Chondrocyte (in vitro differentiated cells): Measurements from ENCODE around the gene DIP2C. TPM values are rescaled to one million over a fixed set of nuclear protein-coding genes. Genes with fewer than 3 reads are reported as not detected.

ENCODE experiments used
- DNase-seq: peaks from one replicate; pipeline ENCODE4 v3.0.0; 2021; ENCODE audit warnings: mixed read lengths, low spot score
- H3K27ac Mint-ChIP-seq: one replicate; pipeline ENCODE4 v1.8.0; 2021; ENCODE audit warnings: mild to moderate bottlenecking, moderate library complexity, mixed read lengths; ENCODE audit not compliant: unreplicated experiment
- H3K27me3 Mint-ChIP-seq: 2 replicates; pipeline ENCODE4 v1.8.0; 2021; ENCODE audit warnings: low read depth, mixed read lengths
- H3K36me3 Mint-ChIP-seq: 2 replicates; pipeline ENCODE4 v1.8.0; 2021; ENCODE audit warnings: low read depth, mixed read lengths
- H3K4me1 Mint-ChIP-seq: 2 replicates; pipeline ENCODE4 v1.8.0; 2021; ENCODE audit warnings: low read depth, mild to moderate bottlenecking, mixed read lengths
- H3K4me3 Mint-ChIP-seq: one replicate; pipeline ENCODE4 v1.8.0; 2021; ENCODE audit warnings: mild to moderate bottlenecking, moderate library complexity, mixed read lengths; ENCODE audit not compliant: unreplicated experiment
- H3K9me3 Mint-ChIP-seq: 2 replicates; pipeline ENCODE4 v1.8.0; 2021; ENCODE audit warnings: low read depth, mixed read lengths
- total RNA-seq: library from RNA; stranded (reverse); gene quantifications from 3 replicates; pipeline ENCODE4 v1.2.1, GENCODE V29; 2021
- TF ChIP-seq, protein P1 (sequence below): fragments of 200-600 bp; sonication (generic); IDR thresholded peaks from 2 replicates; pipeline ENCODE4 v1.5.0; 2021; ENCODE audit warnings: antibody characterized with exemption, mild to moderate bottlenecking, moderate library complexity

DIP2C gene
- total RNA-seq, 1 donor from 2014 or later = 47.9 TPM

DNA sequence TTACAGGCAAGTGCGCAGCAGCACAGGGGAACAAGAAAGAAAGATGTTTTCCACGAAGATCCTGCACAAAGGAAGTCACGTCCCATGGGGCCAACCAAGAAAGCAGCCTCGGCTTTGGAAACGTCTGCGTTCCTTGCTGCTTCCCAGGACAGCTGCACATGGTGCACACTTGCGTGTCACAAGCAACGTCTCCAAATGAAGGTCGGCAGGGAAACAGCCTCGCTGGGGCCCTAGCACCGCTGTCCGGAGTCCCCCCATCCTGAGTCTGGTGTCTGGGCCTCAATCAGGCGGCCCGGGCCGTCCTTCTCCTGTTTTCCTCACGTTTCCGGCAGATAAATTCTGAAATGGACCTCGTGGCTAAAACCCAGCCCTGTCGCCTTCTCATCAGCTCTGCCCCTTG, 206.2 kb downstream of the DIP2C start:
- Mint-ChIP-seq H3K27me3 (no peaks in the 10 kb centered on the region), H3K9me3 (no peaks in the 10 kb centered on the region), H3K4me3 (no peak overlapping the region), H3K4me1 (peaks cover 41% of the 10 kb centered on the region), H3K27ac (peak overlapping the region; percentile 22), H3K36me3 (peaks cover 4% of the 10 kb centered on the region)
- TF ChIP-seq, protein P1, sequence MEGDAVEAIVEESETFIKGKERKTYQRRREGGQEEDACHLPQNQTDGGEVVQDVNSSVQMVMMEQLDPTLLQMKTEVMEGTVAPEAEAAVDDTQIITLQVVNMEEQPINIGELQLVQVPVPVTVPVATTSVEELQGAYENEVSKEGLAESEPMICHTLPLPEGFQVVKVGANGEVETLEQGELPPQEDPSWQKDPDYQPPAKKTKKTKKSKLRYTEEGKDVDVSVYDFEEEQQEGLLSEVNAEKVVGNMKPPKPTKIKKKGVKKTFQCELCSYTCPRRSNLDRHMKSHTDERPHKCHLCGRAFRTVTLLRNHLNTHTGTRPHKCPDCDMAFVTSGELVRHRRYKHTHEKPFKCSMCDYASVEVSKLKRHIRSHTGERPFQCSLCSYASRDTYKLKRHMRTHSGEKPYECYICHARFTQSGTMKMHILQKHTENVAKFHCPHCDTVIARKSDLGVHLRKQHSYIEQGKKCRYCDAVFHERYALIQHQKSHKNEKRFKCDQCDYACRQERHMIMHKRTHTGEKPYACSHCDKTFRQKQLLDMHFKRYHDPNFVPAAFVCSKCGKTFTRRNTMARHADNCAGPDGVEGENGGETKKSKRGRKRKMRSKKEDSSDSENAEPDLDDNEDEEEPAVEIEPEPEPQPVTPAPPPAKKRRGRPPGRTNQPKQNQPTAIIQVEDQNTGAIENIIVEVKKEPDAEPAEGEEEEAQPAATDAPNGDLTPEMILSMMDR = no peak
- no peak for DNase-seq

DNA sequence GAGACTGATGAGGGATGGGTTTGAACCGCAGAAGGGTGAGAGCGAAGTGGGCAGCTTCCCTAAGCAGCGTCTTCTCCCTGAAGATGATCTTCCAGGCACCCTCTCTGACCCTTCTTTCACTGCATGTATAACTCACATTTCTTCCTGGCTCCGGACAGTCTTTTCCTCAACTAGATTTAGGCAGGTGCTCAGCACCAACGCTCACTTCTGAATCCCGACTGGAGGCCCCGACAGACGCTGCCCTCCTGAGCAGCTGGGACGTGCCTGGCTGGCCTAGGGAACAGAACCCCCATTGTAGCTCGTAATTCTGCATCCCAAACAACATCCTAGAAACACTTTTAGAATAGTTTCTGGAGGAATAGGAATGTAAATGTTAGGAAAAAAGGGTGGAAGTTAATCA, 206.6 kb downstream of the DIP2C start:
- Mint-ChIP-seq H3K4me1 (peaks cover 41% of the 10 kb centered on the region), H3K27ac (peak overlapping the region; percentile 27), H3K27me3 (no peaks in the 10 kb centered on the region), H3K4me3 (no peak overlapping the region), H3K36me3 (peaks cover 4% of the 10 kb centered on the region), H3K9me3 (no peaks in the 10 kb centered on the region)
- no peak for DNase-seq
- TF ChIP-seq, protein P1 = no peak

DNA sequence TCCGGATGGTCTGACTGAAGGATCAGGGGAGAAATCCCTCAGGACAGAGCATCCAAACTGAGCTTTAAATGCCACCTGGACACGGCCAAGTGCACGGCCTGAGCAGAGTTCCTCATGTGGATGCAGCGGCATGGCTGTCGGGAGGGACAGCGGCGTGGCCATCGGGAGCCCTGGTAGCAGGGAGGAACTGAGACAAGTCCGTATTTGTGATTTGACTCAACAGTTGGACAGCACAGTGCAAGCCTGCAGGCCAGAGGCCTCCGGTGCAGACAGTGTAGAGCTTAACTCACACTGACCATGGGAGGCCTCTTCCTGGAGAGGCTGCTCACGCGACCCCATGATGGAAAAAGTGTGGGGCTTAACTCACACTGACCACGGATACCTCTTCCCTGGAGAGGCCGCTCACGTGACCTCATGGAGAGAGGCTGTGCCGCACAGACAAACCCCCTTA, 207.4 kb downstream of the DIP2C start:
- H3K36me3 Mint-ChIP-seq = peaks cover 4% of the 10 kb centered on the region
- H3K27ac Mint-ChIP-seq = no peak overlapping the region
- no peak overlapping the region for H3K4me3 Mint-ChIP-seq
- no peaks in the 10 kb centered on the region for H3K27me3 Mint-ChIP-seq
- H3K4me1 Mint-ChIP-seq = peaks cover 42% of the 10 kb centered on the region
- TF ChIP-seq, protein P1 = no peak
- no peak for DNase-seq
- H3K9me3 Mint-ChIP-seq = no peaks in the 10 kb centered on the region

DNA sequence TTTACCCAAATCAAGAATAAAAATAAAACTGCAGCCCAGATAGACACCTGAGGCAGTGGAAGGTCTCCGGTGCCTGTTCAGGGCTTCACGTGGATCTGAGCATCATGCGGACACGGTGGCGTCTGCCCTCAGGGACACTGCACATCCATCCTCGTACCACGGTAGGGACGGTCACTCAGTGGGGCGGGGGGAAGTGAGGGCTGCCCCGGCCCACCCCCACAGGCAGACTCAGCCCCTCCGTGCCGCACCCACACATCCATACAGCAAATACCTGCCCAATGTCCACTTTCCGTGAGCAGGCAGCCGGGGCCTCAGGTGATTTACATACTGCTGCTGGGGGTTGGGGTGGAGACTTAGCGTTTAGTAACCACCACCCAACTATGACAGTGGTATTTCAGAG, 207.8 kb downstream of the DIP2C start:
- TF ChIP-seq, protein P1 = no peak
- peak; percentile 87 for DNase-seq
- Mint-ChIP-seq H3K4me1 (peaks cover 43% of the 10 kb centered on the region), H3K9me3 (no peaks in the 10 kb centered on the region), H3K27me3 (no peaks in the 10 kb centered on the region), H3K36me3 (peaks cover 4% of the 10 kb centered on the region), H3K27ac (no peak overlapping the region), H3K4me3 (no peak overlapping the region)

DNA sequence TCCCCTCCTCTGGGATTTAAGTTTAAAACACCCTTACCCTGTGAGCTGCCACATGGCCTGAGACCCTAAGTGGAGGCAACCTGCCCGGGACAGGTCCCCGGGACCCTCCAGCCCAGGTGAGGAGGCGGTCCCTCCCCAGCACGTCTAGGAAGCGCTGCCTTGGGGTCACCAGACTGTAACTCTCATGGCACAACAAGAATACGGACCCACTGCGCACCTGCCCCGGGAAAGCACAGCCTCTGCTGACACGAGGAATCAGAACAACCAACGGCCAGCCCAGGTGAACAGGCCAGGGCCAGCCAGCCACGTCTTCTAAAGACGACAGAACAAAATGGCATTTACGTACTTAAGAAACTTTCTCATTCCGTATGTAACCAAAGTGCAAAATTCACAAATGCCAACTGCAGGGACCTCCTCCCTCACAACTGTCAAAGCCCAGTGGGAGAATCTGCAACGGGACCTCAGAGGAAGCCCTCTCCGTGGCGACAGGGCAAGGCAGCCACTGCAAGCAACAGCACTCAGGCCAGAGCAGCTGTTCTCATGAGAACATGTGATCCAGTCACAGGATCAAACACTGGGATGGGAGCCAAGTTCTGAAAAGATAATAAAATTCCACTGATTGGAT, 208.4 kb downstream of the DIP2C start:
- Mint-ChIP-seq H3K9me3 (no peaks in the 10 kb centered on the region), H3K27me3 (no peaks in the 10 kb centered on the region), H3K4me3 (no peak overlapping the region), H3K27ac (no peak overlapping the region), H3K4me1 (peaks cover 39% of the 10 kb centered on the region), H3K36me3 (peaks cover 4% of the 10 kb centered on the region)
- DNase-seq = peak; percentile 68
- TF ChIP-seq, protein P1 = no peak
